H1 (cell line): ENCODE data around the gene TPSD1. TPM values are rescaled to one million over a fixed set of nuclear protein-coding genes. Genes with fewer than 3 reads are reported as not detected.
"Not testable (repeated sequence)": the region's sequence is repeated elsewhere in the genome, so short reads cannot be mapped to it uniquely, and the experiment has no call there.

Source experiments
- CTCF ChIA-PET: fragments of 300-600 bp; sonication (Branson Sonifier 250); formaldehyde crosslinking; loops from one replicate; lab custom pipeline; 2021; ENCODE audit not compliant: partially characterized antibody; lab: Charles Lee
- POLR2A ChIA-PET: fragments of 300-600 bp; sonication (Branson Sonifier 250); formaldehyde crosslinking; loops from one replicate; lab custom pipeline; 2021; ENCODE audit warnings: inconsistent platforms; ENCODE audit not compliant: partially characterized antibody; lab: Charles Lee
- DNase-seq, 2 experiments: peaks; one replicate each; pipeline versions ENCODE4 v3.0.0 to v3.0.0-alpha.2; 2010 to 2022; ENCODE audit warnings: low spot score in 2 of 2, low read depth in 1 of 2, mixed read lengths in 1 of 2
- FAIRE-seq: peaks from 2 replicates; lab custom pipeline; 2011; peaks lifted over from hg19 to GRCh38; lab: Jason Lieb, UNC
- H2AFZ ChIP-seq: 2 replicates; pipeline ENCODE4 v1.8.1; 2012; ENCODE audit warnings: low read length, inconsistent platforms
- H2AK5ac ChIP-seq: 2 replicates; pipeline ENCODE4 v1.6.1; 2013; ENCODE audit warnings: low read depth, low read length
- H2BK120ac ChIP-seq: replicated peaks from 2 replicates; pipeline ENCODE3; 2013; ENCODE audit warnings: low read depth, low read length, inconsistent platforms
- H2BK12ac ChIP-seq: 2 replicates; pipeline ENCODE4 v1.6.1; 2013; ENCODE audit warnings: low read depth, low read length
- H2BK15ac ChIP-seq: 2 replicates; pipeline ENCODE4 v1.6.1; 2013; ENCODE audit warnings: low read length
- H2BK20ac ChIP-seq: 2 replicates; pipeline ENCODE4 v1.6.1; 2013; ENCODE audit warnings: low read length
- H2BK5ac ChIP-seq: 2 replicates; pipeline ENCODE4 v1.6.1; 2013; ENCODE audit warnings: low read depth, low read length
- H3K14ac ChIP-seq: 2 replicates; pipeline ENCODE4 v1.6.1; 2013; ENCODE audit warnings: inconsistent platforms; ENCODE audit not compliant: insufficient read length
- H3K18ac ChIP-seq: 2 replicates; pipeline ENCODE4 v1.6.1; 2013; ENCODE audit warnings: low read length; ENCODE audit errors: extremely low read depth
- H3K23ac ChIP-seq: 2 replicates; pipeline ENCODE4 v1.6.1; 2013; ENCODE audit warnings: inconsistent platforms; ENCODE audit not compliant: insufficient read length
- H3K23me2 ChIP-seq: 2 replicates; pipeline ENCODE4 v1.6.1; 2013; ENCODE audit warnings: low read depth, low read length
- H3K27ac ChIP-seq: 2 replicates; pipeline ENCODE4 v1.6.1; 2011; ENCODE audit warnings: low read depth, low read length, inconsistent platforms
- H3K27me3 ChIP-seq, 4 experiments: replicated peaks in 1 of 4; 1 replicate in 1 of 4; 2 replicates in 3 of 4; pipeline versions ENCODE4 v1.6.1 to v1.8.1; 2011 to 2013; ENCODE audit warnings: low read length in 3 of 4, mild to moderate bottlenecking in 3 of 4, inconsistent platforms in 2 of 4, mixed read lengths in 2 of 4, moderate library complexity in 1 of 4; ENCODE audit not compliant: control insufficient read depth in 3 of 4, insufficient read depth in 3 of 4; ENCODE audit errors: extremely low read depth in 1 of 4
- H3K36me3 ChIP-seq, 4 experiments: 2 replicates each; pipeline versions ENCODE4 v1.6.1 to v1.8.1; 2011 to 2013; ENCODE audit warnings: mild to moderate bottlenecking in 4 of 4, low read length in 3 of 4, moderate library complexity in 2 of 4, control low read depth in 1 of 4, inconsistent platforms in 1 of 4; ENCODE audit not compliant: insufficient read depth in 4 of 4, control insufficient read depth in 2 of 4
- H3K4ac ChIP-seq: replicated peaks from 2 replicates; pipeline ENCODE3; 2013; ENCODE audit warnings: low read length, low read depth, mixed read lengths, inconsistent platforms; ENCODE audit not compliant: insufficient read length
- H3K4me1 ChIP-seq, 4 experiments: replicated peaks in 1 of 4; 1 replicate in 1 of 4; 2 replicates in 3 of 4; pipeline versions ENCODE4 v1.6.1 to v1.8.1; 2011 to 2013; ENCODE audit warnings: low read length in 3 of 4, inconsistent platforms in 2 of 4, mixed read lengths in 1 of 4; ENCODE audit not compliant: insufficient read depth in 4 of 4, control insufficient read depth in 3 of 4
- H3K4me2 ChIP-seq, 2 experiments: 2 replicates each; pipeline versions ENCODE4 v1.6.1 to v1.8.1; 2011 to 2013; ENCODE audit warnings: low read depth in 2 of 2, low read length in 2 of 2, control low read depth in 1 of 2, inconsistent platforms in 1 of 2, mild to moderate bottlenecking in 1 of 2; ENCODE audit not compliant: insufficient read depth in 1 of 2
- H3K4me3 ChIP-seq, 4 experiments: fragments of 200-600, 300-600 bp in 1 of 4; sonication (generic), shearing (Covaris generic), sonication (Bioruptor Twin) in 1 of 4; 2 replicates each; pipeline versions ENCODE4 v1.5.1 to v1.8.1; 2011 to 2016; ENCODE audit warnings: low read length in 4 of 4, low read depth in 3 of 4, control low read depth in 2 of 4, inconsistent platforms in 2 of 4, mild to moderate bottlenecking in 2 of 4, mixed read lengths in 1 of 4, moderate library complexity in 1 of 4; ENCODE audit not compliant: insufficient read depth in 2 of 4; ENCODE audit errors: extremely low read depth in 1 of 4
- H3K56ac ChIP-seq: replicated peaks from 2 replicates; pipeline ENCODE3; 2013; ENCODE audit warnings: low read depth, mild to moderate bottlenecking, mixed read lengths, low read length, inconsistent platforms; ENCODE audit not compliant: insufficient read length
- H3K79me1 ChIP-seq: 2 replicates; pipeline ENCODE4 v1.6.1; 2013; ENCODE audit warnings: low read depth, low read length, control low read depth
- H3K79me2 ChIP-seq, 2 experiments: 2 replicates each; pipeline versions ENCODE4 v1.6.1 to v1.8.1; 2012 to 2013; ENCODE audit warnings: low read length in 2 of 2, mild to moderate bottlenecking in 2 of 2, inconsistent platforms in 1 of 2; ENCODE audit not compliant: insufficient read depth in 2 of 2, control insufficient read depth in 1 of 2
- H3K9ac ChIP-seq, 4 experiments: replicated peaks in 1 of 4; 1 replicate in 1 of 4; 2 replicates in 3 of 4; pipeline versions ENCODE4 v1.6.1 to v1.8.1; 2011 to 2013; ENCODE audit warnings: low read depth in 3 of 4, low read length in 3 of 4, control low read depth in 2 of 4, mild to moderate bottlenecking in 2 of 4, moderate library complexity in 2 of 4, inconsistent platforms in 1 of 4; ENCODE audit errors: extremely low read depth in 1 of 4
- H3K9me3 ChIP-seq, 2 experiments: 2 replicates each; pipeline versions ENCODE4 v1.6.1 to v1.8.1; 2012 to 2013; ENCODE audit warnings: mild to moderate bottlenecking in 2 of 2, moderate library complexity in 2 of 2, control low read depth in 1 of 2, inconsistent platforms in 1 of 2, low read depth in 1 of 2, low read length in 1 of 2, mixed read lengths in 1 of 2; ENCODE audit not compliant: insufficient read depth in 2 of 2
- H4K20me1 ChIP-seq, 2 experiments: replicated peaks in 1 of 2; 2 replicates each; pipeline versions ENCODE3 to v1.8.1; 2011 to 2013; ENCODE audit warnings: inconsistent platforms in 2 of 2, low read length in 2 of 2, mild to moderate bottlenecking in 1 of 2; ENCODE audit not compliant: insufficient read depth in 2 of 2, control insufficient read depth in 1 of 2
- H4K5ac ChIP-seq: 2 replicates; pipeline ENCODE4 v1.6.1; 2013; ENCODE audit warnings: low read length, low read depth, mixed read lengths, inconsistent platforms; ENCODE audit not compliant: insufficient read length
- H4K8ac ChIP-seq: 2 replicates; pipeline ENCODE4 v1.8.0; 2013; ENCODE audit warnings: mild to moderate bottlenecking, moderate library complexity, low read length, inconsistent platforms; ENCODE audit not compliant: insufficient read depth; ENCODE audit errors: extremely low read depth
- H4K91ac ChIP-seq: replicated peaks from 2 replicates; pipeline ENCODE3; 2013; ENCODE audit warnings: low read length, mixed read lengths, inconsistent platforms; ENCODE audit not compliant: insufficient read length
- WGBS, 2 experiments: shearing (Covaris generic) in 1 of 2; methylation state at CpG; one replicate each; pipeline versions ENCODE4 v1.1.6 to v1.1.7; 2013 to 2015; ENCODE audit warnings: low lambda C conversion rate in 2 of 2, mixed read lengths in 2 of 2, inconsistent platforms in 1 of 2, low coverage in 1 of 2, missing lambda C conversion rate in 1 of 2; ENCODE audit not compliant: insufficient replicate concordance in 2 of 2, insufficient coverage in 1 of 2, insufficient read length in 1 of 2; ENCODE audit errors: extremely low coverage in 1 of 2, missing lambda C conversion rate in 1 of 2; 5-methylcytosine and 5-hydroxymethylcytosine counted together
- polyA plus RNA-seq, 7 experiments: library from polyadenylated mRNA; depleted of rRNA in 3 of 7; stranded (reverse) in 5 of 7; unstranded in 2 of 7; fragments of >200 nt in 5 of 7; fragments of 200-250 nt in 2 of 7; gene quantifications; 1 replicate in 5 of 7; 2 replicates in 1 of 7; 4 replicates in 1 of 7; pipeline versions ENCODE4 v1.2.1 to v1.2.3, GENCODE V29; 2011 to 2013; ENCODE audit warnings: missing spikeins in 2 of 7, mixed read lengths in 2 of 7
- total RNA-seq: library from RNA; stranded (reverse); fragmentation: NEBNext Ultra II Directional; extraction: Animal tissue kit (Norgen Biotek cat#: 25700); gene quantifications from 2 replicates; pipeline ENCODE4 v1.2.1, GENCODE V29; 2021

TPSD1 gene
- total and polyA plus RNA-seq, 2 of the 8 experiments (the other 6 are each of a cell fraction or from before 2014, with no cell fraction given), result 0.26 TPM; not detected in 1

GRCh38 chr16:1228227-1228626 lies 27.6 kb upstream of the TPSD1 start:
- H2BK5ac ChIP-seq, POLR2A ChIA-PET, H2AFZ ChIP-seq, FAIRE-seq, H3K4me1 ChIP-seq, H3K27me3 ChIP-seq, H3K14ac ChIP-seq, H3K9me3 ChIP-seq, DNase-seq, H3K56ac ChIP-seq, H3K4ac ChIP-seq, H4K91ac ChIP-seq, H2BK12ac ChIP-seq, H3K4me3 ChIP-seq, H3K18ac ChIP-seq, H2BK15ac ChIP-seq, H3K23ac ChIP-seq, H3K4me2 ChIP-seq, H3K9ac ChIP-seq, H4K5ac ChIP-seq, CTCF ChIA-PET, H4K20me1 ChIP-seq, H4K8ac ChIP-seq, H3K79me2 ChIP-seq, H2AK5ac ChIP-seq, H3K23me2 ChIP-seq, H2BK20ac ChIP-seq, H3K79me1 ChIP-seq, H3K36me3 ChIP-seq, H2BK120ac ChIP-seq, H3K27ac ChIP-seq: not testable (repeated sequence)
- WGBS, 2 experiments, result 56% methylated on average over 3 of the region's 7 CpGs; no CpG with 5 or more reads in 1 of the 2 experiments

- H3K4ac ChIP-seq, H3K4me2 ChIP-seq, H2BK20ac ChIP-seq, H3K4me3 ChIP-seq, DNase-seq, CTCF ChIA-PET, H4K5ac ChIP-seq, H3K27me3 ChIP-seq, H3K23me2 ChIP-seq, H3K18ac ChIP-seq, POLR2A ChIA-PET, H3K9ac ChIP-seq, H2AK5ac ChIP-seq, FAIRE-seq, H3K27ac ChIP-seq, H2BK120ac ChIP-seq, H3K4me1 ChIP-seq, H4K8ac ChIP-seq, H4K20me1 ChIP-seq, H2BK5ac ChIP-seq, H2AFZ ChIP-seq, H3K36me3 ChIP-seq, H3K79me2 ChIP-seq, H4K91ac ChIP-seq, H3K23ac ChIP-seq, H3K9me3 ChIP-seq, H2BK15ac ChIP-seq, H3K79me1 ChIP-seq, H2BK12ac ChIP-seq, H3K14ac ChIP-seq, H3K56ac ChIP-seq: not testable (repeated sequence)
- 86% methylated on average over 7 of the region's 13 CpGs; no CpG with 5 or more reads in 1 of the 2 experiments for WGBS, 2 experiments
Observed at GRCh38 chr16:1229476-1229875, 26.4 kb upstream of the TPSD1 start.
